K562 (cell line): ENCODE data around the gene NDUFS3. TPM values are rescaled to one million over a fixed set of nuclear protein-coding genes. Genes with fewer than 3 reads are reported as not detected.
A peak's percentile ranks its signal among the peaks of the same experiment; 100 is the strongest.

Source experiments
- ATAC-seq: fragments of 200-7000 bp; cut with Tn5 transposase; 3 replicates; pipeline ENCODE4 v1.9.1; 2020; ENCODE audit warnings: moderate library complexity
- BruUV-seq: library from RNA; stranded (reverse); fragments of 400-500 nt; replicated peaks from 2 replicates; lab custom pipeline; 2021; lab: Mats Ljungman, UMichigan
- CTCF ChIA-PET: fragments of 300-600 bp; formaldehyde crosslinking; extraction: SDS; loops from one replicate; lab custom pipeline; 2021; ENCODE audit warnings: low intra/inter-chr PET ratio; lab: Yijun Ruan, JAX
- POLR2A ChIA-PET: fragments of 300-600, 350-650 bp; sonication (Branson Sonifier 250); formaldehyde crosslinking; extraction: SDS; loops from one replicate; lab custom pipeline; 2021; ENCODE audit warnings: antibody characterized with exemption, inconsistent platforms; lab: Yijun Ruan, JAX
- DNase-seq, 4 experiments: peaks; one replicate each; pipeline versions ENCODE4 v3.0.0 to v3.0.0-alpha.2; 2011 to 2018; ENCODE audit warnings: low spot score in 3 of 4, mixed read lengths in 3 of 4; ENCODE audit errors: extremely low read depth in 1 of 4
- FAIRE-seq: peaks from 2 replicates; lab custom pipeline; 2011; peaks lifted over from hg19 to GRCh38; lab: Jason Lieb, UNC
- H2AFZ ChIP-seq: 2 replicates; pipeline ENCODE4 v1.6.0; 2011; ENCODE audit warnings: low read depth, low read length, control low read depth, inconsistent platforms
- H3K27ac ChIP-seq: fragments of 200-600 bp; 3 replicates; pipeline ENCODE4 v1.8.0; 2011; ENCODE audit warnings: low read depth, mild to moderate bottlenecking, control low read depth, inconsistent platforms, low read length, moderate library complexity, mixed read lengths; ENCODE audit errors: extremely low read depth
- H3K27me3 ChIP-seq, 2 experiments: fragments of 300-600 bp in 1 of 2; 2 replicates in 1 of 2; 3 replicates in 1 of 2; pipeline versions ENCODE4 v1.6.0 to v1.8.0; 2011; ENCODE audit warnings: inconsistent platforms in 2 of 2, low read length in 2 of 2, mild to moderate bottlenecking in 1 of 2, mixed read lengths in 1 of 2, moderate library complexity in 1 of 2; ENCODE audit not compliant: control insufficient read depth in 2 of 2, insufficient read depth in 2 of 2
- H3K36me3 ChIP-seq: fragments of 300-600 bp; 3 replicates; pipeline ENCODE4 v1.8.0; 2011; ENCODE audit warnings: mild to moderate bottlenecking, low read length, inconsistent platforms; ENCODE audit not compliant: control insufficient read depth, insufficient read depth
- H3K4me1 ChIP-seq, 2 experiments: fragments of 200-600 bp in 1 of 2; replicated peaks in 1 of 2; 2 replicates in 1 of 2; 3 replicates in 1 of 2; pipeline versions ENCODE4 v1.5.1 to v1.8.0; 2011; ENCODE audit warnings: inconsistent platforms in 2 of 2, low read length in 2 of 2, mild to moderate bottlenecking in 1 of 2, mixed read lengths in 1 of 2, moderate library complexity in 1 of 2; ENCODE audit not compliant: control insufficient read depth in 2 of 2, insufficient read depth in 2 of 2
- H3K4me2 ChIP-seq: 2 replicates; pipeline ENCODE4 v1.6.1; 2011; ENCODE audit warnings: low read length, control low read depth, inconsistent platforms, mixed read lengths; ENCODE audit not compliant: insufficient read depth
- H3K4me3 ChIP-seq: fragments of 200-600 bp; sonication (generic), shearing (Covaris generic); 2 replicates; pipeline ENCODE4 v1.5.1; 2016; ENCODE audit warnings: control low read depth, inconsistent platforms
- H3K79me2 ChIP-seq: fragments of 200-600 bp; 3 replicates; pipeline ENCODE4 v1.8.0; 2011; ENCODE audit warnings: low read length, inconsistent platforms; ENCODE audit not compliant: control insufficient read depth, insufficient read depth
- H3K9ac ChIP-seq, 2 experiments: 2 replicates each; pipeline versions ENCODE4 v1.6.0 to v1.6.1; 2011; ENCODE audit warnings: low read depth in 2 of 2, low read length in 2 of 2, control low read depth in 1 of 2, inconsistent platforms in 1 of 2, mild to moderate bottlenecking in 1 of 2, mixed read lengths in 1 of 2; ENCODE audit not compliant: insufficient read depth in 1 of 2
- H3K9me1 ChIP-seq: one replicate; pipeline ENCODE4 v1.6.0; 2011; ENCODE audit warnings: inconsistent platforms, mild to moderate bottlenecking, low read length, moderate library complexity; ENCODE audit not compliant: control insufficient read depth, insufficient read depth
- H3K9me3 ChIP-seq: replicated peaks from 2 replicates; pipeline ENCODE4 v1.5.1; 2011; ENCODE audit warnings: low read depth, low read length, inconsistent platforms; ENCODE audit not compliant: control insufficient read depth, insufficient read depth
- H4K20me1 ChIP-seq: replicated peaks from 2 replicates; pipeline ENCODE4 v1.6.1; 2011; ENCODE audit warnings: low read length, inconsistent platforms, mixed read lengths; ENCODE audit not compliant: control insufficient read depth, insufficient read depth
- MAFK ChIP-seq: IDR thresholded peaks from 2 replicates; pipeline ENCODE4 v1.6.1; 2011; ENCODE audit warnings: low read length, improper control_type of control experiment
- SRF ChIP-seq, 2 experiments: fragments of 250-450, 450-650 bp in 1 of 2; sonication (Bioruptor Pico) in 1 of 2; sonication (generic) in 1 of 2; formaldehyde crosslinking; IDR thresholded peaks; 2 replicates each; pipeline versions ENCODE4 v1.5.0 to v1.5.1; 2020 to 2022; ENCODE audit warnings: mild to moderate bottlenecking in 1 of 2, missing genetic modification reagents in 1 of 2
- ZNF263 ChIP-seq: sonication (generic); formaldehyde crosslinking; IDR thresholded peaks from 2 replicates; pipeline ENCODE4 v1.8.0; 2022; ENCODE audit warnings: mild to moderate bottlenecking, missing genetic modification reagents, borderline replicate concordance
- WGBS: fragments of 100-300 bp; shearing (Covaris generic); methylation state at CpG from one replicate; pipeline ENCODE4 v1.1.6; 2016; ENCODE audit warnings: low coverage, mixed read lengths; ENCODE audit not compliant: insufficient coverage; ENCODE audit errors: missing lambda C conversion rate; 5-methylcytosine and 5-hydroxymethylcytosine counted together
- in situ Hi-C: fragments of 300-500 bp; cut with MboI; formaldehyde crosslinking; loops from 4 replicates; pipeline ENCODE4 v1.15.0; 2018; ENCODE audit warnings: inconsistent platforms, mixed read lengths
- intact Hi-C: fragments of 100-400 bp; cut with micrococcal nuclease; formaldehyde crosslinking; loops from 2 replicates; pipeline ENCODE4 v1.14.2; 2022
- polyA plus RNA-seq, 8 experiments: library from polyadenylated mRNA; depleted of rRNA in 4 of 8; stranded (reverse) in 5 of 8; unstranded in 3 of 8; fragments of >200 nt; fragmentation: Nextera tagmentation in 2 of 8; fragmentation: Illumina TruSeq in 1 of 8; extraction: Ambion mirVana in 2 of 8; extraction: Trizol in 1 of 8; gene quantifications; 2 replicates each; pipeline versions ENCODE4 v1.2.1 to v1.2.3, GENCODE V29; 2011 to 2014; ENCODE audit warnings: inconsistent platforms in 1 of 8, missing spikeins in 1 of 8
- total RNA-seq, 7 experiments: library from RNA; depleted of rRNA in 6 of 7; stranded (reverse); fragments of >200 nt in 6 of 7; fragmentation: Illumina TruSeq in 2 of 7; extraction: Trizol in 2 of 7; gene quantifications; 2 replicates each; pipeline versions ENCODE4 v1.2.1 to v1.2.3, GENCODE V29; 2011 to 2021; ENCODE audit warnings: low replicate concordance in 1 of 7
- TF ChIP-seq, protein P1 (sequence below): fragments of 450-650 bp; formaldehyde crosslinking; IDR thresholded peaks from 2 replicates; pipeline ENCODE4 v1.4.0; 2020; ENCODE audit warnings: mild to moderate bottlenecking, moderate library complexity

Gene NDUFS3
- total and polyA plus RNA-seq, 9 of the 15 experiments (the other 6 are each of a cell fraction or from before 2014, with no cell fraction given): 38.7 to 341 (median 194) TPM

DNA sequence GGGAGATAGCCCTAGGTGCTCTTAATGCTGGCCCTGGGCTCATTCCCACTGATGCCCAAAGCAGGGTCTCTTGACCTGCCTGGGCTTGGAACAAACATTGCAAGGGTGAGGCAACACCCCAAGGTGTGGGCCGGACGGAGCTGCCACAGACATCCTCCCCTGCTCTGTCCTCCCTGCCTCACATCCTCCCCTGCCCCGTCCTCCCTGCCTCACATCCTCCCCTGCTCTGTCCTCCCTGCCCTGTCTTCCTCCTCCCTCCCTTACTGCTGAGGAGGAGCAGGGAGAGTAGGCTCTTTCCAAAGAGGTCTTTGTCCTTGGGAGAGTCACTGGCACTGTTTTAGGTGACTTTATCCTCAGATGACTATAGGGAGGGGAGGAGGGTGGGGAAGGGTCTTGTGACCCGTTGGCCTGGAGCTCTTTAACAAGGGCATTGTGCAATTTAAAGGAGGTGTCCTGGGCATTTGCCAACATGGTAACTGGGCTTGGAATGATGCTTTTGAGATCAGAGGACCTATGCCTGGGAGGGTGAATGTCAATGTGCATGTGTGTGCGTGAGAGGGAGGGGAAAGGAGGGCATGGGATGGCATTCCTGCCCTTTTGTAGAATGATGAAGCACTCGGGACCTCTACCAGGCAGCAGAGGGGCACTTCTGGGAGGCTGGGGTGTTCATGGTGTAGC is 8.3 kb downstream of the NDUFS3 start:
- H3K4me2 ChIP-seq: no peak overlapping the region
- H3K79me2 ChIP-seq: peaks cover 2% of the 10 kb centered on the region; the same call in 1 of the 3 replicates
- H3K9me1 ChIP-seq: no peaks in the 10 kb centered on the region
- intact Hi-C loops: no loop called here
- CTCF ChIA-PET: no interaction called here
- H3K27ac ChIP-seq: no peak overlapping the region
- H3K27me3 ChIP-seq: 0 out of 5 replicates have a peak, but pooled peaks cover 0 to 2% of the 10 kb centered on the region in 2 experiments
- peaks cover 0 to 14% of the 10 kb centered on the region in 2 experiments; a peak in 1 of 5 replicates for H3K4me1 ChIP-seq
- H4K20me1 ChIP-seq: no peaks in the 10 kb centered on the region
- H3K36me3 ChIP-seq: peaks cover 31% of the 10 kb centered on the region; the same call in 2 of the 3 replicates
- POLR2A ChIA-PET: interaction anchor here (0.6 to 4.2 kb wide), 8 partner anchors 8 to 74 kb away, joined by 3 to 35 read pairs (median 4); partner anchors contain the start of gene C1QTNF4
- 49% methylated on average over 6 of the region's 6 CpGs for WGBS
- TF ChIP-seq SRF (CRISPR knock-in tag; IDR thresholded peaks at IDR 0.05) (no peak), ZNF263 (CRISPR knock-in tag) (peak; percentile 90), MAFK (no peak)
- TF ChIP-seq, protein P1, sequence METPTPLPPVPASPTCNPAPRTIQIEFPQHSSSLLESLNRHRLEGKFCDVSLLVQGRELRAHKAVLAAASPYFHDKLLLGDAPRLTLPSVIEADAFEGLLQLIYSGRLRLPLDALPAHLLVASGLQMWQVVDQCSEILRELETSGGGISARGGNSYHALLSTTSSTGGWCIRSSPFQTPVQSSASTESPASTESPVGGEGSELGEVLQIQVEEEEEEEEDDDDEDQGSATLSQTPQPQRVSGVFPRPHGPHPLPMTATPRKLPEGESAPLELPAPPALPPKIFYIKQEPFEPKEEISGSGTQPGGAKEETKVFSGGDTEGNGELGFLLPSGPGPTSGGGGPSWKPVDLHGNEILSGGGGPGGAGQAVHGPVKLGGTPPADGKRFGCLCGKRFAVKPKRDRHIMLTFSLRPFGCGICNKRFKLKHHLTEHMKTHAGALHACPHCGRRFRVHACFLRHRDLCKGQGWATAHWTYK (CRISPR knock-in tag): no peak
- TF ChIP-seq, all 486 proteins: peak for 1
- FAIRE-seq (no peak), DNase-seq (no peak), ATAC-seq (no peak)
- Histone ChIP-seq H2AFZ (no peak overlapping the region), H3K4me3 (no peak overlapping the region), H3K9ac (peak overlapping the region in 1 of 2 experiments; percentile 0; a peak in 1 of 4 replicates), H3K9me3 (no peaks in the 10 kb centered on the region)
- BruUV-seq: no TSS peak
- in situ Hi-C loops: no loop called here
